Osteocyte (in vitro differentiated cells): ENCODE measurements around the gene GSTK1. TPM values are rescaled to one million over a fixed set of nuclear protein-coding genes. Genes with fewer than 3 reads are reported as not detected.

ENCODE experiments used
- DNase-seq: peaks from one replicate; pipeline ENCODE4 v3.0.0; 2021; ENCODE audit warnings: mixed read lengths; ENCODE audit not compliant: unreplicated experiment; ENCODE audit errors: extremely low spot score
- H3K27ac Mint-ChIP-seq: one replicate; pipeline ENCODE4 v1.8.0; 2021; ENCODE audit warnings: mild to moderate bottlenecking, mixed read lengths; ENCODE audit not compliant: unreplicated experiment
- H3K27me3 Mint-ChIP-seq: one replicate; pipeline ENCODE4 v1.8.0; 2021; ENCODE audit warnings: mixed read lengths; ENCODE audit not compliant: unreplicated experiment
- H3K36me3 Mint-ChIP-seq: one replicate; pipeline ENCODE4 v1.8.0; 2021; ENCODE audit warnings: mixed read lengths; ENCODE audit not compliant: unreplicated experiment
- H3K4me1 Mint-ChIP-seq: one replicate; pipeline ENCODE4 v1.8.0; 2021; ENCODE audit warnings: mixed read lengths; ENCODE audit not compliant: unreplicated experiment
- H3K4me3 Mint-ChIP-seq: one replicate; pipeline ENCODE4 v1.8.0; 2021; ENCODE audit warnings: mild to moderate bottlenecking, moderate library complexity, mixed read lengths; ENCODE audit not compliant: unreplicated experiment
- H3K9me3 Mint-ChIP-seq: one replicate; pipeline ENCODE4 v1.8.0; 2021; ENCODE audit warnings: mixed read lengths; ENCODE audit not compliant: unreplicated experiment
- total RNA-seq: library from RNA; stranded (reverse); gene quantifications from 2 replicates; pipeline ENCODE4 v1.2.1, GENCODE V29; 2021
- TF ChIP-seq, protein P1 (sequence below): fragments of 200-600 bp; sonication (generic); IDR thresholded peaks from 2 replicates; pipeline ENCODE4 v1.5.0; 2021; ENCODE audit warnings: antibody characterized with exemption, mild to moderate bottlenecking, moderate library complexity

Gene GSTK1
- total RNA-seq, 1 donor from 2014 or later: 141 TPM

- H3K4me1 Mint-ChIP-seq: peaks cover 11% of the 10 kb centered on the region
- DNase-seq: no peak
- H3K27ac Mint-ChIP-seq: peak overlapping the region; percentile 50
- no peaks in the 10 kb centered on the region for H3K9me3 Mint-ChIP-seq
- TF ChIP-seq, protein P1, sequence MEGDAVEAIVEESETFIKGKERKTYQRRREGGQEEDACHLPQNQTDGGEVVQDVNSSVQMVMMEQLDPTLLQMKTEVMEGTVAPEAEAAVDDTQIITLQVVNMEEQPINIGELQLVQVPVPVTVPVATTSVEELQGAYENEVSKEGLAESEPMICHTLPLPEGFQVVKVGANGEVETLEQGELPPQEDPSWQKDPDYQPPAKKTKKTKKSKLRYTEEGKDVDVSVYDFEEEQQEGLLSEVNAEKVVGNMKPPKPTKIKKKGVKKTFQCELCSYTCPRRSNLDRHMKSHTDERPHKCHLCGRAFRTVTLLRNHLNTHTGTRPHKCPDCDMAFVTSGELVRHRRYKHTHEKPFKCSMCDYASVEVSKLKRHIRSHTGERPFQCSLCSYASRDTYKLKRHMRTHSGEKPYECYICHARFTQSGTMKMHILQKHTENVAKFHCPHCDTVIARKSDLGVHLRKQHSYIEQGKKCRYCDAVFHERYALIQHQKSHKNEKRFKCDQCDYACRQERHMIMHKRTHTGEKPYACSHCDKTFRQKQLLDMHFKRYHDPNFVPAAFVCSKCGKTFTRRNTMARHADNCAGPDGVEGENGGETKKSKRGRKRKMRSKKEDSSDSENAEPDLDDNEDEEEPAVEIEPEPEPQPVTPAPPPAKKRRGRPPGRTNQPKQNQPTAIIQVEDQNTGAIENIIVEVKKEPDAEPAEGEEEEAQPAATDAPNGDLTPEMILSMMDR: no peak
- H3K27me3 Mint-ChIP-seq: peaks cover 11% of the 10 kb centered on the region
- no peak overlapping the region for H3K4me3 Mint-ChIP-seq
- no peaks in the 10 kb centered on the region for H3K36me3 Mint-ChIP-seq
Measured at GRCh38 chr7:143225047-143225446, 38.2 kb upstream of the GSTK1 start.

GRCh38 chr7:143227806-143228205 lies 35.4 kb upstream of the GSTK1 start:
- Mint-ChIP-seq H3K27ac (no peak overlapping the region), H3K27me3 (peaks cover 8% of the 10 kb centered on the region), H3K36me3 (no peaks in the 10 kb centered on the region), H3K9me3 (peaks cover 2% of the 10 kb centered on the region), H3K4me1 (peaks cover 11% of the 10 kb centered on the region), H3K4me3 (no peak overlapping the region)
- DNase-seq: no peak
- TF ChIP-seq, protein P1: no peak

GRCh38 chr7:143229054-143229790 lies 34.0 kb upstream of the GSTK1 start:
- Mint-ChIP-seq H3K36me3 (peaks cover 3% of the 10 kb centered on the region), H3K9me3 (peaks cover 10% of the 10 kb centered on the region), H3K4me1 (peaks cover 9% of the 10 kb centered on the region), H3K4me3 (peak overlapping the region; percentile 24), H3K27ac (no peak overlapping the region), H3K27me3 (no peaks in the 10 kb centered on the region)
- no peak for DNase-seq
- TF ChIP-seq, protein P1: no peak

- peaks cover 8% of the 10 kb centered on the region for H3K4me1 Mint-ChIP-seq
- H3K4me3 Mint-ChIP-seq: no peak overlapping the region
- no peak overlapping the region for H3K27ac Mint-ChIP-seq
- TF ChIP-seq, protein P1: no peak
- H3K36me3 Mint-ChIP-seq: peaks cover 7% of the 10 kb centered on the region
- H3K9me3 Mint-ChIP-seq: peaks cover 18% of the 10 kb centered on the region
- DNase-seq: no peak
- H3K27me3 Mint-ChIP-seq: no peaks in the 10 kb centered on the region
Measured at GRCh38 chr7:143230602-143231457, 32.4 kb upstream of the GSTK1 start.
